ENCODE results near the gene KY. TPM values are rescaled to one million over a fixed set of nuclear protein-coding genes. Genes with fewer than 3 reads are reported as not detected.

Gene KY
- polyA plus RNA-seq = 3.1 TPM
- long read RNA-seq, donor 1 = 0 reads
- long read RNA-seq, donor 2 = 0 reads
- long read RNA-seq, donor 3 = 0 reads
- long read RNA-seq, donor 4 = 0 reads
- long read RNA-seq, donor 5 = 0 reads
- long read RNA-seq, donor 6 = 0 reads
- long read RNA-seq, donor 7 = 0 reads
- long read RNA-seq, donor 8 = 0 reads
- long read RNA-seq, donor 9 = 0 reads
- long read RNA-seq, donor 10 = 0 reads
- long read RNA-seq, donor 11 = 0 reads

- H3K27ac ChIP-seq (ENCODE audit: low read length) = no peak within 1 kb of the TSS
- no peaks in the 10 kb centered on the region for H3K9me3 ChIP-seq (ENCODE audit: control insufficient read depth, low read depth, low read length)
- H3K4me1 ChIP-seq (ENCODE audit: control insufficient read depth, insufficient read depth, low read length) = peaks cover 6% of the 10 kb centered on the region
- WGBS (ENCODE audit: insufficient coverage, low lambda C conversion rate) = no CpG with 5 or more reads among the region's 77 CpGs
- no peaks in the 10 kb centered on the region for H3K36me3 ChIP-seq (ENCODE audit: control insufficient read depth, insufficient read depth, low read length)
- peaks cover 17% of the 10 kb centered on the region for H3K27me3 ChIP-seq (ENCODE audit: control insufficient read depth, insufficient read depth, low read length)
- peak within 1 kb of the TSS; percentile 30 for H3K4me3 ChIP-seq (ENCODE audit: low read length)
- peak; percentile 29 to 81 for DNase-seq
These were observed at the start of gene KY for GRCh38 chr3:134650431-134651346. Gene KY (minus strand): TSS chr3:134651022. CDS start chr3:134650960, 62 bp downstream.

- Histone ChIP-seq H3K27ac (ENCODE audit: low read length) (no peak overlapping the region), H3K9me3 (ENCODE audit: control insufficient read depth, low read depth, low read length) (no peaks in the 10 kb centered on the region), H3K4me1 (ENCODE audit: control insufficient read depth, insufficient read depth, low read length) (no peaks in the 10 kb centered on the region), H3K36me3 (ENCODE audit: control insufficient read depth, insufficient read depth, low read length) (no peaks in the 10 kb centered on the region), H3K27me3 (ENCODE audit: control insufficient read depth, insufficient read depth, low read length) (no peaks in the 10 kb centered on the region), H3K4me3 (ENCODE audit: low read length) (no peak overlapping the region)
- no CpG with 5 or more reads among the region's 3 CpGs for WGBS (ENCODE audit: insufficient coverage, low lambda C conversion rate)
- no peak for DNase-seq
These were observed 48.9 kb upstream of the KY start for GRCh38 chr3:134699721-134700120.

GRCh38 chr3:134699141-134699711, 48.4 kb upstream of the KY start:
- Histone ChIP-seq H3K9me3 (ENCODE audit: control insufficient read depth, low read depth, low read length) (no peaks in the 10 kb centered on the region), H3K27ac (ENCODE audit: low read length) (no peak overlapping the region), H3K27me3 (ENCODE audit: control insufficient read depth, insufficient read depth, low read length) (no peaks in the 10 kb centered on the region), H3K36me3 (ENCODE audit: control insufficient read depth, insufficient read depth, low read length) (no peaks in the 10 kb centered on the region), H3K4me1 (ENCODE audit: control insufficient read depth, insufficient read depth, low read length) (no peaks in the 10 kb centered on the region), H3K4me3 (ENCODE audit: low read length) (no peak overlapping the region)
- 50% methylated on average over 2 of the region's 8 CpGs for WGBS (ENCODE audit: insufficient coverage, low lambda C conversion rate)
- no peak for DNase-seq

GRCh38 chr3:134697830-134698689, 47.2 kb upstream of the KY start:
- H3K9me3 ChIP-seq (ENCODE audit: control insufficient read depth, low read depth, low read length) = no peaks in the 10 kb centered on the region
- no peaks in the 10 kb centered on the region for H3K4me1 ChIP-seq (ENCODE audit: control insufficient read depth, insufficient read depth, low read length)
- H3K36me3 ChIP-seq (ENCODE audit: control insufficient read depth, insufficient read depth, low read length) = no peaks in the 10 kb centered on the region
- H3K4me3 ChIP-seq (ENCODE audit: low read length) = no peak overlapping the region
- no peak for DNase-seq
- no CpG with 5 or more reads among the region's 11 CpGs for WGBS (ENCODE audit: insufficient coverage, low lambda C conversion rate)
- no peaks in the 10 kb centered on the region for H3K27me3 ChIP-seq (ENCODE audit: control insufficient read depth, insufficient read depth, low read length)
- no peak overlapping the region for H3K27ac ChIP-seq (ENCODE audit: low read length)

- no peaks in the 10 kb centered on the region for H3K9me3 ChIP-seq (ENCODE audit: control insufficient read depth, low read depth, low read length)
- no peak overlapping the region for H3K27ac ChIP-seq (ENCODE audit: low read length)
- no peak overlapping the region for H3K4me3 ChIP-seq (ENCODE audit: low read length)
- H3K27me3 ChIP-seq (ENCODE audit: control insufficient read depth, insufficient read depth, low read length) = no peaks in the 10 kb centered on the region
- no peaks in the 10 kb centered on the region for H3K36me3 ChIP-seq (ENCODE audit: control insufficient read depth, insufficient read depth, low read length)
- H3K4me1 ChIP-seq (ENCODE audit: control insufficient read depth, insufficient read depth, low read length) = no peaks in the 10 kb centered on the region
- no peak for DNase-seq
- 100% methylated on average over 1 of the region's 4 CpGs for WGBS (ENCODE audit: insufficient coverage, low lambda C conversion rate)
These were observed 45.3 kb upstream of the KY start for GRCh38 chr3:134696155-134696554.

- H3K36me3 ChIP-seq (ENCODE audit: control insufficient read depth, insufficient read depth, low read length) = no peaks in the 10 kb centered on the region
- no peaks in the 10 kb centered on the region for H3K9me3 ChIP-seq (ENCODE audit: control insufficient read depth, low read depth, low read length)
- no peak overlapping the region for H3K27ac ChIP-seq (ENCODE audit: low read length)
- WGBS (ENCODE audit: insufficient coverage, low lambda C conversion rate) = no CpG with 5 or more reads among the region's 7 CpGs
- no peak for DNase-seq
- H3K4me3 ChIP-seq (ENCODE audit: low read length) = no peak overlapping the region
- H3K4me1 ChIP-seq (ENCODE audit: control insufficient read depth, insufficient read depth, low read length) = no peaks in the 10 kb centered on the region
- H3K27me3 ChIP-seq (ENCODE audit: control insufficient read depth, insufficient read depth, low read length) = no peaks in the 10 kb centered on the region
These were observed 44.2 kb upstream of the KY start for GRCh38 chr3:134694946-134695543.

GRCh38 chr3:134694466-134694865, 43.6 kb upstream of the KY start:
- no peaks in the 10 kb centered on the region for H3K4me1 ChIP-seq (ENCODE audit: control insufficient read depth, insufficient read depth, low read length)
- no peak overlapping the region for H3K4me3 ChIP-seq (ENCODE audit: low read length)
- no peaks in the 10 kb centered on the region for H3K9me3 ChIP-seq (ENCODE audit: control insufficient read depth, low read depth, low read length)

GRCh38 chr3:134693804-134694203, 43.0 kb upstream of the KY start:
- Histone ChIP-seq H3K4me3 (ENCODE audit: low read length) (no peak overlapping the region), H3K9me3 (ENCODE audit: control insufficient read depth, low read depth, low read length) (no peaks in the 10 kb centered on the region), H3K4me1 (ENCODE audit: control insufficient read depth, insufficient read depth, low read length) (no peaks in the 10 kb centered on the region), H3K36me3 (ENCODE audit: control insufficient read depth, insufficient read depth, low read length) (no peaks in the 10 kb centered on the region), H3K27ac (ENCODE audit: low read length) (no peak overlapping the region), H3K27me3 (ENCODE audit: control insufficient read depth, insufficient read depth, low read length) (no peaks in the 10 kb centered on the region)
- DNase-seq = no peak
- WGBS (ENCODE audit: insufficient coverage, low lambda C conversion rate) = no CpG with 5 or more reads among the region's 7 CpGs

More at GRCh38 chr3:134694466-134694865, 43.6 kb upstream of the KY start:
- Histone ChIP-seq H3K27me3 (ENCODE audit: control insufficient read depth, insufficient read depth, low read length) (no peaks in the 10 kb centered on the region), H3K36me3 (ENCODE audit: control insufficient read depth, insufficient read depth, low read length) (no peaks in the 10 kb centered on the region), H3K27ac (ENCODE audit: low read length) (no peak overlapping the region)
- no peak for DNase-seq

- no peak overlapping the region for H3K27ac ChIP-seq (ENCODE audit: low read length)
- no peak for DNase-seq
- WGBS (ENCODE audit: insufficient coverage, low lambda C conversion rate) = no CpG with 5 or more reads among the region's 4 CpGs
- H3K4me3 ChIP-seq (ENCODE audit: low read length) = no peak overlapping the region
- H3K4me1 ChIP-seq (ENCODE audit: control insufficient read depth, insufficient read depth, low read length) = no peaks in the 10 kb centered on the region
- H3K9me3 ChIP-seq (ENCODE audit: control insufficient read depth, low read depth, low read length) = no peaks in the 10 kb centered on the region
- H3K27me3 ChIP-seq (ENCODE audit: control insufficient read depth, insufficient read depth, low read length) = no peaks in the 10 kb centered on the region
- no peaks in the 10 kb centered on the region for H3K36me3 ChIP-seq (ENCODE audit: control insufficient read depth, insufficient read depth, low read length)
These were observed 42.4 kb upstream of the KY start for GRCh38 chr3:134693226-134693625.

- no peaks in the 10 kb centered on the region for H3K27me3 ChIP-seq (ENCODE audit: control insufficient read depth, insufficient read depth, low read length)
- no peaks in the 10 kb centered on the region for H3K4me1 ChIP-seq (ENCODE audit: control insufficient read depth, insufficient read depth, low read length)
- no peaks in the 10 kb centered on the region for H3K9me3 ChIP-seq (ENCODE audit: control insufficient read depth, low read depth, low read length)
- H3K27ac ChIP-seq (ENCODE audit: low read length) = no peak overlapping the region
- no peak overlapping the region for H3K4me3 ChIP-seq (ENCODE audit: low read length)
- WGBS (ENCODE audit: insufficient coverage, low lambda C conversion rate) = no CpG with 5 or more reads among the region's 1 CpG
- H3K36me3 ChIP-seq (ENCODE audit: control insufficient read depth, insufficient read depth, low read length) = no peaks in the 10 kb centered on the region
- DNase-seq = no peak
These were observed 39.4 kb upstream of the KY start for GRCh38 chr3:134690226-134690625.
